HepG2 (cell line): ENCODE results near the gene TMEM107. TPM values are rescaled to one million over a fixed set of nuclear protein-coding genes. Genes with fewer than 3 reads are reported as not detected.
A peak's percentile ranks its signal among the peaks of the same experiment; 100 is the strongest.

Experiments
- ARHGAP35 ChIP-seq: sonication (generic); formaldehyde crosslinking; IDR thresholded peaks from 2 replicates; pipeline ENCODE4 v1.9.0; 2022; ENCODE audit warnings: mild to moderate bottlenecking, inconsistent platforms, moderate library complexity, missing genetic modification reagents, borderline replicate concordance
- CHD2 ChIP-seq: IDR thresholded peaks from 2 replicates; pipeline ENCODE4 v1.6.1; 2011; ENCODE audit warnings: low read depth, low read length, improper control_type of control experiment
- ETV5 ChIP-seq: IDR thresholded peaks from 2 replicates; pipeline ENCODE4 v1.6.1; 2018; ENCODE audit warnings: missing biosample characterization, missing genetic modification reagents, inconsistent platforms, borderline replicate concordance
- HMGA1 ChIP-seq: sonication (generic); formaldehyde crosslinking; conservative IDR thresholded peaks from 2 replicates; pipeline ENCODE4 v1.4.0; 2020; ENCODE audit warnings: missing genetic modification reagents
- KLF6 ChIP-seq: IDR thresholded peaks from 2 replicates; pipeline ENCODE4 v1.8.0; 2016; ENCODE audit warnings: missing biosample characterization, missing genetic modification reagents
- MTA3 ChIP-seq: sonication (generic); formaldehyde crosslinking; IDR thresholded peaks from 2 replicates; pipeline ENCODE4 v1.4.0; 2020; ENCODE audit warnings: missing genetic modification reagents
- NFKBIZ ChIP-seq: IDR thresholded peaks from 2 replicates; pipeline ENCODE4 v1.6.1; 2018; ENCODE audit warnings: missing genetic modification reagents, missing compliant biosample characterization
- ONECUT2 ChIP-seq: sonication (generic); formaldehyde crosslinking; IDR thresholded peaks from 2 replicates; pipeline ENCODE4 v1.4.0; 2020; ENCODE audit warnings: missing genetic modification reagents
- ZFP36L1 ChIP-seq: sonication (generic); formaldehyde crosslinking; IDR thresholded peaks from 2 replicates; pipeline ENCODE4 v1.8.0; 2022; ENCODE audit warnings: mild to moderate bottlenecking, missing genetic modification reagents, moderate library complexity
- ZNF225 ChIP-seq: sonication (generic); formaldehyde crosslinking; IDR thresholded peaks from 2 replicates; pipeline ENCODE4 v1.4.0; 2020; ENCODE audit warnings: mild to moderate bottlenecking, missing genetic modification reagents
- ZNF749 ChIP-seq: sonication (generic); formaldehyde crosslinking; IDR thresholded peaks from 2 replicates; pipeline ENCODE4 v1.8.0; 2022; ENCODE audit warnings: mild to moderate bottlenecking, missing genetic modification reagents, moderate library complexity, borderline replicate concordance
- ZNF781 ChIP-seq: sonication (generic); formaldehyde crosslinking; IDR thresholded peaks from 2 replicates; pipeline ENCODE4 v1.5.1; 2020; ENCODE audit warnings: borderline replicate concordance, mild to moderate bottlenecking, missing genetic modification reagents; ENCODE audit errors: not compliant biosample characterization
- polyA plus RNA-seq, 8 experiments: library from polyadenylated mRNA; depleted of rRNA in 3 of 8; stranded (reverse) in 7 of 8; unstranded in 1 of 8; fragments of >200 nt; fragmentation: Illumina TruSeq in 4 of 8; extraction: Trizol in 4 of 8; gene quantifications; 2 replicates each; pipeline versions ENCODE4 v1.2.1 to v1.2.3, GENCODE V29; 2011 to 2016; ENCODE audit warnings: low read depth in 4 of 8, missing spikeins in 1 of 8, mixed read lengths in 1 of 8; ENCODE audit not compliant: insufficient read depth in 1 of 8
- total RNA-seq, 5 experiments: library from RNA; depleted of rRNA; stranded (reverse); fragments of >200 nt; fragmentation: Illumina TruSeq; extraction: Trizol; gene quantifications; 2 replicates each; pipeline ENCODE4 v1.2.3, GENCODE V29; 2016; ENCODE audit warnings: low read depth in 1 of 5
- TF ChIP-seq, protein P1 (sequence below): sonication (generic); formaldehyde crosslinking; IDR thresholded peaks from 2 replicates; pipeline ENCODE4 v1.8.0; 2022; ENCODE audit warnings: missing genetic modification reagents, low read depth, mild to moderate bottlenecking, borderline replicate concordance
- TF ChIP-seq, protein P2 (sequence below): sonication (generic); formaldehyde crosslinking; IDR thresholded peaks from 2 replicates; pipeline ENCODE4 v1.5.0; 2020; ENCODE audit warnings: mild to moderate bottlenecking, low read depth, missing genetic modification reagents, borderline replicate concordance
- TF ChIP-seq, protein P3 (sequence below): sonication (generic); formaldehyde crosslinking; IDR thresholded peaks from 2 replicates; pipeline ENCODE4 v1.5.0; 2020; ENCODE audit warnings: missing genetic modification reagents
- TF ChIP-seq, protein P4 (sequence below): sonication (generic); formaldehyde crosslinking; conservative IDR thresholded peaks from 2 replicates; pipeline ENCODE4 v1.4.0; 2020; ENCODE audit warnings: mild to moderate bottlenecking, missing genetic modification reagents, moderate library complexity
- TF ChIP-seq, protein P5 (sequence below): sonication (generic); formaldehyde crosslinking; conservative IDR thresholded peaks from 2 replicates; pipeline ENCODE4 v1.8.0; 2022; ENCODE audit warnings: missing genetic modification reagents
- TF ChIP-seq, protein P6 (sequence below): sonication (generic); formaldehyde crosslinking; IDR thresholded peaks from 2 replicates; pipeline ENCODE4 v1.9.0; 2021; ENCODE audit warnings: missing genetic modification reagents, borderline replicate concordance

Gene TMEM107
- total and polyA plus RNA-seq, 2 of the 13 experiments (the other 11 are each of a cell fraction or from before 2014, with no cell fraction given) = 7.2 to 15.3 TPM

DNA sequence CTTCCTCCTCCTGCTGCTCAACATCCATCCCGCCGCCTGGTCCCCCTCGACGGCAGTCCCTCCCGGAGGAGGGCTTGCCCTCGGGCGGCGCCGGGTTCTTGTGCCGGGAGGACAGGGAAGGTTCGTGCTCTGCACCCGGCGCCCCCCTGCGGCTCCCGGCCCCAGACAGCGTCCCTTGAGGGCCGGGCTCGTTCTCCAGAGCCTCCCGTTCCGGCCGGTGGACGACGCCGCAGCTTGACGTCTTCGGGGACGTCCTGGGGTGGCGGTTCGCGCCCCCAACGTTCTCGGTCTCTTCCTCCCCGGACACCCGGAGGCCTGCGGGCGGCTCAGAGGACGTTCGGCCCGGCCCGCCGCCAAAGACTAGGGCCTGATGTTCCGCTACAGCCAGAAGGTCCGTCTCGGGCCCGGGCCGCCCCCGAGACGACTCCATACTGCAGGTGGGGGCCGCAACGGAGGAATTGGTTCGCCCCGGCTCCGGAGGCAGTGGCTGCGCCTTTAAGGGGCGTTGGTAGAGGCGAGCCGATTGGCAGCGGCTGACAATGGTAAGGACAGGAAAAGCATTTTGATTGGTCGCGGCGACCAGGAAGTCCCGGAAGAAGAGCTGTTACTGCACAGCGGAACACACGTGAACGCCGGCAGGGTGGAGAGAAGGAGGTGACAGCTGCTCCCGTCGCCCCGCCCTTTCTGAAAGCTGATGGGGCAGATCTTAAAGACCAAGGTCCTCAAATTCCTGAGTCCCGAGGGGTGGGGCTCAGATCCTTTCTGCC is 13.7 kb upstream of the TMEM107 start, which contains the start of gene BORCS6 (continued):
- TF ChIP-seq ZFP36L1 (CRISPR knock-in tag) = 0 out of 2 replicates have a peak, but pooled peaks have one; percentile 34
- no peak for TF ChIP-seq MTA3
- no peak for TF ChIP-seq ZNF781
- no peak for TF ChIP-seq CHD2
- TF ChIP-seq, protein P1, sequence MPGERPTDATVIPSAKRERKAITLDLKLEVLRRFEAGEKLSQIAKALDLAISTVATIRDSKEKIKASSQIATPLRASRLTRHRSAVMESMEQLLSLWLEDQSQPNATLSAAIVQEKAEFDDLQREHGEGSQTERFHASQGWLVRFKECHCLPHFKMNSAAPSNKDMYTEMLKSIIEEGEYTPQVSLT (CRISPR knock-in tag) = no peak
- no peak for TF ChIP-seq ETV5 (CRISPR knock-in tag)
- TF ChIP-seq, protein P2, sequence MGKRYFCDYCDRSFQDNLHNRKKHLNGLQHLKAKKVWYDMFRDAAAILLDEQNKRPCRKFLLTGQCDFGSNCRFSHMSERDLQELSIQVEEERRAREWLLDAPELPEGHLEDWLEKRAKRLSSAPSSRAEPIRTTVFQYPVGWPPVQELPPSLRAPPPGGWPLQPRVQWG (CRISPR knock-in tag) = no peak
- no peak for TF ChIP-seq HMGA1 (CRISPR knock-in tag)
- no peak for TF ChIP-seq ZNF749 (CRISPR knock-in tag)
- TF ChIP-seq, protein P3, sequence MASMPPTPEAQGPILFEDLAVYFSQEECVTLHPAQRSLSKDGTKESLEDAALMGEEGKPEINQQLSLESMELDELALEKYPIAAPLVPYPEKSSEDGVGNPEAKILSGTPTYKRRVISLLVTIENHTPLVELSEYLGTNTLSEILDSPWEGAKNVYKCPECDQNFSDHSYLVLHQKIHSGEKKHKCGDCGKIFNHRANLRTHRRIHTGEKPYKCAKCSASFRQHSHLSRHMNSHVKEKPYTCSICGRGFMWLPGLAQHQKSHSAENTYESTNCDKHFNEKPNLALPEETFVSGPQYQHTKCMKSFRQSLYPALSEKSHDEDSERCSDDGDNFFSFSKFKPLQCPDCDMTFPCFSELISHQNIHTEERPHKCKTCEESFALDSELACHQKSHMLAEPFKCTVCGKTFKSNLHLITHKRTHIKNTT (CRISPR knock-in tag) = no peak
- TF ChIP-seq ZNF225 (CRISPR knock-in tag) = no peak
- TF ChIP-seq, protein P4, sequence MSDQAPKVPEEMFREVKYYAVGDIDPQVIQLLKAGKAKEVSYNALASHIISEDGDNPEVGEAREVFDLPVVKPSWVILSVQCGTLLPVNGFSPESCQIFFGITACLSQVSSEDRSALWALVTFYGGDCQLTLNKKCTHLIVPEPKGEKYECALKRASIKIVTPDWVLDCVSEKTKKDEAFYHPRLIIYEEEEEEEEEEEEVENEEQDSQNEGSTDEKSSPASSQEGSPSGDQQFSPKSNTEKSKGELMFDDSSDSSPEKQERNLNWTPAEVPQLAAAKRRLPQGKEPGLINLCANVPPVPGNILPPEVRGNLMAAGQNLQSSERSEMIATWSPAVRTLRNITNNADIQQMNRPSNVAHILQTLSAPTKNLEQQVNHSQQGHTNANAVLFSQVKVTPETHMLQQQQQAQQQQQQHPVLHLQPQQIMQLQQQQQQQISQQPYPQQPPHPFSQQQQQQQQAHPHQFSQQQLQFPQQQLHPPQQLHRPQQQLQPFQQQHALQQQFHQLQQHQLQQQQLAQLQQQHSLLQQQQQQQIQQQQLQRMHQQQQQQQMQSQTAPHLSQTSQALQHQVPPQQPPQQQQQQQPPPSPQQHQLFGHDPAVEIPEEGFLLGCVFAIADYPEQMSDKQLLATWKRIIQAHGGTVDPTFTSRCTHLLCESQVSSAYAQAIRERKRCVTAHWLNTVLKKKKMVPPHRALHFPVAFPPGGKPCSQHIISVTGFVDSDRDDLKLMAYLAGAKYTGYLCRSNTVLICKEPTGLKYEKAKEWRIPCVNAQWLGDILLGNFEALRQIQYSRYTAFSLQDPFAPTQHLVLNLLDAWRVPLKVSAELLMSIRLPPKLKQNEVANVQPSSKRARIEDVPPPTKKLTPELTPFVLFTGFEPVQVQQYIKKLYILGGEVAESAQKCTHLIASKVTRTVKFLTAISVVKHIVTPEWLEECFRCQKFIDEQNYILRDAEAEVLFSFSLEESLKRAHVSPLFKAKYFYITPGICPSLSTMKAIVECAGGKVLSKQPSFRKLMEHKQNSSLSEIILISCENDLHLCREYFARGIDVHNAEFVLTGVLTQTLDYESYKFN (CRISPR knock-in tag) = no peak; the same call in 1 of the 2 replicates
- TF ChIP-seq NFKBIZ (CRISPR knock-in tag) = no peak
- no peak for TF ChIP-seq ARHGAP35 (CRISPR knock-in tag)
- TF ChIP-seq ONECUT2 (CRISPR knock-in tag) = no peak
- 0 out of 2 replicates have a peak, but pooled peaks have one; percentile 14 for TF ChIP-seq KLF6 (CRISPR knock-in tag)
- TF ChIP-seq, protein P5, sequence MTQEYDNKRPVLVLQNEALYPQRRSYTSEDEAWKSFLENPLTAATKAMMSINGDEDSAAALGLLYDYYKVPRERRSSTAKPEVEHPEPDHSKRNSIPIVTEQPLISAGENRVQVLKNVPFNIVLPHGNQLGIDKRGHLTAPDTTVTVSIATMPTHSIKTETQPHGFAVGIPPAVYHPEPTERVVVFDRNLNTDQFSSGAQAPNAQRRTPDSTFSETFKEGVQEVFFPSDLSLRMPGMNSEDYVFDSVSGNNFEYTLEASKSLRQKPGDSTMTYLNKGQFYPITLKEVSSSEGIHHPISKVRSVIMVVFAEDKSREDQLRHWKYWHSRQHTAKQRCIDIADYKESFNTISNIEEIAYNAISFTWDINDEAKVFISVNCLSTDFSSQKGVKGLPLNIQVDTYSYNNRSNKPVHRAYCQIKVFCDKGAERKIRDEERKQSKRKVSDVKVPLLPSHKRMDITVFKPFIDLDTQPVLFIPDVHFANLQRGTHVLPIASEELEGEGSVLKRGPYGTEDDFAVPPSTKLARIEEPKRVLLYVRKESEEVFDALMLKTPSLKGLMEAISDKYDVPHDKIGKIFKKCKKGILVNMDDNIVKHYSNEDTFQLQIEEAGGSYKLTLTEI = no peak
- TF ChIP-seq, protein P6, sequence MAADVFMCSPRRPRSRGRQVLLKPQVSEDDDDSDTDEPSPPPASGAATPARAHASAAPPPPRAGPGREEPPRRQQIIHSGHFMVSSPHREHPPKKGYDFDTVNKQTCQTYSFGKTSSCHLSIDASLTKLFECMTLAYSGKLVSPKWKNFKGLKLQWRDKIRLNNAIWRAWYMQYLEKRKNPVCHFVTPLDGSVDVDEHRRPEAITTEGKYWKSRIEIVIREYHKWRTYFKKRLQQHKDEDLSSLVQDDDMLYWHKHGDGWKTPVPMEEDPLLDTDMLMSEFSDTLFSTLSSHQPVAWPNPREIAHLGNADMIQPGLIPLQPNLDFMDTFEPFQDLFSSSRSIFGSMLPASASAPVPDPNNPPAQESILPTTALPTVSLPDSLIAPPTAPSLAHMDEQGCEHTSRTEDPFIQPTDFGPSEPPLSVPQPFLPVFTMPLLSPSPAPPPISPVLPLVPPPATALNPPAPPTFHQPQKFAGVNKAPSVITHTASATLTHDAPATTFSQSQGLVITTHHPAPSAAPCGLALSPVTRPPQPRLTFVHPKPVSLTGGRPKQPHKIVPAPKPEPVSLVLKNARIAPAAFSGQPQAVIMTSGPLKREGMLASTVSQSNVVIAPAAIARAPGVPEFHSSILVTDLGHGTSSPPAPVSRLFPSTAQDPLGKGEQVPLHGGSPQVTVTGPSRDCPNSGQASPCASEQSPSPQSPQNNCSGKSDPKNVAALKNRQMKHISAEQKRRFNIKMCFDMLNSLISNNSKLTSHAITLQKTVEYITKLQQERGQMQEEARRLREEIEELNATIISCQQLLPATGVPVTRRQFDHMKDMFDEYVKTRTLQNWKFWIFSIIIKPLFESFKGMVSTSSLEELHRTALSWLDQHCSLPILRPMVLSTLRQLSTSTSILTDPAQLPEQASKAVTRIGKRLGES (CRISPR knock-in tag) = no peak
